ENCODE data around the gene ST6GALNAC3. TPM values are rescaled to one million over a fixed set of nuclear protein-coding genes. Genes with fewer than 3 reads are reported as not detected.

The ST6GALNAC3 gene
- total RNA-seq, 1 experiment from 2014 or later: 0.03 TPM

- ATAC-seq (no peak), DNase-seq (ENCODE audit: low read depth, low spot score) (no peak)
- ChIA-PET CTCF (no interaction called here), POLR2A (no interaction called here)
- Histone ChIP-seq H3K4me1 (ENCODE audit: control insufficient read depth, insufficient read depth, low read length) (no peaks in the 10 kb centered on the region), H3K4me3 (ENCODE audit: low read depth in 2 of 2, low read length in 2 of 2) (no peak overlapping the region), H3K27ac (ENCODE audit: low read length) (no peak overlapping the region), H3K27me3 (ENCODE audit: control insufficient read depth, insufficient read depth, low read length) (no peaks in the 10 kb centered on the region), H3K36me3 (ENCODE audit: control insufficient read depth, insufficient read depth, low read length) (no peaks in the 10 kb centered on the region), H3K9me3 (ENCODE audit: control insufficient read depth, insufficient read depth, low read depth, low read length) (no peaks in the 10 kb centered on the region)
- TF ChIP-seq TCF7L2 (IDR thresholded peaks at IDR 0.05; ENCODE audit: low read depth, low read length) (no peak), POLR2AphosphoS5 (IDR thresholded peaks at IDR 0.05; ENCODE audit: low read depth, low read length) (no peak), SIN3A (IDR thresholded peaks at IDR 0.05; ENCODE audit: borderline replicate concordance, insufficient read depth, low read depth, low read length) (no peak), REST (IDR thresholded peaks at IDR 0.05; ENCODE audit: insufficient read depth in 1 of 2, low read depth in 2 of 2, low read length in 1 of 2) (no peak)
- TF ChIP-seq, protein P1, sequence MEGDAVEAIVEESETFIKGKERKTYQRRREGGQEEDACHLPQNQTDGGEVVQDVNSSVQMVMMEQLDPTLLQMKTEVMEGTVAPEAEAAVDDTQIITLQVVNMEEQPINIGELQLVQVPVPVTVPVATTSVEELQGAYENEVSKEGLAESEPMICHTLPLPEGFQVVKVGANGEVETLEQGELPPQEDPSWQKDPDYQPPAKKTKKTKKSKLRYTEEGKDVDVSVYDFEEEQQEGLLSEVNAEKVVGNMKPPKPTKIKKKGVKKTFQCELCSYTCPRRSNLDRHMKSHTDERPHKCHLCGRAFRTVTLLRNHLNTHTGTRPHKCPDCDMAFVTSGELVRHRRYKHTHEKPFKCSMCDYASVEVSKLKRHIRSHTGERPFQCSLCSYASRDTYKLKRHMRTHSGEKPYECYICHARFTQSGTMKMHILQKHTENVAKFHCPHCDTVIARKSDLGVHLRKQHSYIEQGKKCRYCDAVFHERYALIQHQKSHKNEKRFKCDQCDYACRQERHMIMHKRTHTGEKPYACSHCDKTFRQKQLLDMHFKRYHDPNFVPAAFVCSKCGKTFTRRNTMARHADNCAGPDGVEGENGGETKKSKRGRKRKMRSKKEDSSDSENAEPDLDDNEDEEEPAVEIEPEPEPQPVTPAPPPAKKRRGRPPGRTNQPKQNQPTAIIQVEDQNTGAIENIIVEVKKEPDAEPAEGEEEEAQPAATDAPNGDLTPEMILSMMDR (IDR thresholded peaks at IDR 0.05): no peak
- intact Hi-C loops (cut with micrococcal nuclease; ENCODE audit: unreplicated experiment): no loop called here
- no TSS peak for BruUV-seq (replicated peaks)
- in situ Hi-C loops (cut with HindIII; ENCODE audit: low pct_unique_long_range_greater_than_20kb, low sequenced_read_pairs): no loop called here
These were observed 8.6 kb downstream of the ST6GALNAC3 start for GRCh38 chr1:76083189-76083588.

GRCh38 chr1:76084029-76084627 is 9.6 kb downstream of the ST6GALNAC3 start:
- intact Hi-C loops (cut with micrococcal nuclease; ENCODE audit: unreplicated experiment) (no loop called here), in situ Hi-C loops (cut with HindIII; ENCODE audit: low pct_unique_long_range_greater_than_20kb, low sequenced_read_pairs) (no loop called here)
- Histone ChIP-seq H3K27me3 (ENCODE audit: control insufficient read depth, insufficient read depth, low read length) (no peaks in the 10 kb centered on the region), H3K27ac (ENCODE audit: low read length) (no peak overlapping the region), H3K36me3 (ENCODE audit: control insufficient read depth, insufficient read depth, low read length) (no peaks in the 10 kb centered on the region), H3K4me3 (ENCODE audit: low read depth in 2 of 2, low read length in 2 of 2) (no peak overlapping the region), H3K9me3 (ENCODE audit: control insufficient read depth, insufficient read depth, low read depth, low read length) (no peaks in the 10 kb centered on the region), H3K4me1 (ENCODE audit: control insufficient read depth, insufficient read depth, low read length) (no peaks in the 10 kb centered on the region)
- no TSS peak for BruUV-seq (replicated peaks)
- CTCF ChIA-PET: no interaction called here
- ATAC-seq (no peak), DNase-seq (ENCODE audit: low read depth, low spot score) (no peak)
- POLR2A ChIA-PET: no interaction called here
- TF ChIP-seq, protein P1 (IDR thresholded peaks at IDR 0.05): no peak
- TF ChIP-seq TCF7L2 (IDR thresholded peaks at IDR 0.05; ENCODE audit: low read depth, low read length) (no peak), POLR2AphosphoS5 (IDR thresholded peaks at IDR 0.05; ENCODE audit: low read depth, low read length) (no peak), SIN3A (IDR thresholded peaks at IDR 0.05; ENCODE audit: borderline replicate concordance, insufficient read depth, low read depth, low read length) (no peak), REST (IDR thresholded peaks at IDR 0.05; ENCODE audit: insufficient read depth in 1 of 2, low read depth in 2 of 2, low read length in 1 of 2) (no peak)
